Motor neuron (in vitro differentiated cells): ENCODE measurements around the gene TRAPPC2. TPM values are rescaled to one million over a fixed set of nuclear protein-coding genes. Genes with fewer than 3 reads are reported as not detected.

Source experiments
- ATAC-seq, 8 experiments: fragments of 200-7000 bp; cut with Tn5 transposase; replicated peaks in 6 of 8; 2 replicates each; pipeline ENCODE4 v1.8.0; 2021; ENCODE audit warnings: mild to moderate bottlenecking in 8 of 8, moderate library complexity in 8 of 8
- H3K27ac ChIP-seq, 2 donors: fragments of 250-450 bp; sonication (Bioruptor Pico); 2 replicates each; pipeline ENCODE4 v1.9.0; 2021; ENCODE audit warnings: antibody characterized with exemption in 2 of 2, mild to moderate bottlenecking in 2 of 2, moderate library complexity in 1 of 2
- H3K4me1 ChIP-seq, 2 donors: fragments of 250-450 bp; sonication (Bioruptor Pico); replicated peaks in 1 of 2; 2 replicates each; pipeline ENCODE4 v1.6.1; 2021; ENCODE audit warnings: antibody characterized with exemption in 2 of 2, mild to moderate bottlenecking in 2 of 2, moderate library complexity in 1 of 2
- H3K4me3 ChIP-seq, 5 donors: fragments of 250-450 bp; sonication (Bioruptor Pico); 2 replicates each; pipeline ENCODE4 v1.9.0; 2021; ENCODE audit warnings: antibody characterized with exemption in 5 of 5, mild to moderate bottlenecking in 5 of 5, moderate library complexity in 4 of 5
- WGBS, 10 experiments: fragments of 450-650 bp; shearing (Covaris generic); methylation state at CpG; one replicate each; pipeline ENCODE4 v1.0.0; 2022; 5-methylcytosine and 5-hydroxymethylcytosine counted together
- in situ Hi-C, 9 experiments: fragments of 400-800 bp; cut with MboI; loops; one replicate each; pipeline ENCODE4 v1.15.0; 2021; ENCODE audit warnings: low sequenced_read_pairs in 9 of 9, low pct_unique_long_range_greater_than_20kb in 2 of 9; ENCODE audit not compliant: unreplicated experiment in 9 of 9
- total RNA-seq, 8 experiments: library from RNA; unstranded; fragments of 300-600 nt; gene quantifications; 2 replicates each; pipeline versions ENCODE4 v1.2.3 to v1.2.4, GENCODE V29; 2022

TRAPPC2 gene
- 10 to 100 TPM; 10.9 to 66.5 (median 29.4) TPM for total RNA-seq

GRCh38 chrX:13734278-13735172 is at the start of gene TRAPPC2, which contains the start of gene OFD1:
Gene TRAPPC2 (minus strand): TSS chrX:13734620. CDS start chrX:13719963, 14,657 bp downstream.
Gene OFD1 (plus strand): TSS chrX:13734748. CDS start chrX:13735072, 324 bp downstream.
- H3K4me1 ChIP-seq: peaks cover 0 to 8% of the 10 kb centered on the region in 2 donors
- H3K4me3 ChIP-seq: peak within 1 kb of the TSS; percentile 78 to 92 (median 88)
- ATAC-seq: peak; percentile 94 to 99 (median 98)
- WGBS, 10 experiments: 0 to 10% (median 0%) methylated on average over 1 to 6 of the region's 75 CpGs; no CpG with 5 or more reads in 7 of the 10 experiments
- in situ Hi-C loops: loop anchor here in 1 of 9 experiments (25.0 kb wide), 1 partner anchor 303 kb away; the partner anchor contains the start of gene GEMIN8
- H3K27ac ChIP-seq: peak within 1 kb of the TSS; percentile 91 to 95

- Histone ChIP-seq H3K4me1 (peaks cover 0 to 2% of the 10 kb centered on the region in 2 donors), H3K4me3 (no peak overlapping the region), H3K27ac (no peak overlapping the region)
- no peak for ATAC-seq
- in situ Hi-C loops: no loop called here
- 85% methylated on average over 4 of the region's 7 CpGs; no CpG with 5 or more reads in 9 of the 10 experiments for WGBS, 10 experiments
Measured at GRCh38 chrX:13780868-13781427, 46.5 kb upstream of the TRAPPC2 start.

GRCh38 chrX:13778916-13779315 is 44.5 kb upstream of the TRAPPC2 start:
- in situ Hi-C loops: no loop called here
- peak in 4 of 8 experiments; percentile 26 to 67 (median 47) for ATAC-seq
- Histone ChIP-seq H3K4me1 (no peaks in the 10 kb centered on the region), H3K4me3 (no peak overlapping the region), H3K27ac (no peak overlapping the region)
- WGBS, 10 experiments: 0 to 82% (median 57%) methylated on average over 1 of the region's 2 CpGs; no CpG with 5 or more reads in 7 of the 10 experiments

DNA sequence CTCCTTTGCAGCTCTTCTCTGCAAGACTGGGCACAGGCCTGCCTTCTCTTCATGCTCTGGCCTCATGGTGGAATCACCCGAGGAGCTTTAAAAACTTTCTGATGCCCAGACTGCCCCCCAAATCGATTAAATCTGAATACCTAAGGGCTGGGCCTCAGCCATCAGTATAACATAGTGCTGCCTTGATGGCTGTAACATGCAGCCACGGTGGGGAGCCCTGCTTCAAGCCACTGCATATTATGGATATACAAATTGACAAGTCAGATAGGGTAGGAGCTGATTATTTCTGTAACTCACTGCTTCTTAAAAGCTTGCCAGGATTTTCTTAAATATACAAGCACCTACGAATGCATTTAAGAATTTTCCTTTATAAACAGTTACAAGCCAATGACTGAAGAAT is 42.0 kb upstream of the TRAPPC2 start:
- 20 to 83% (median 61%) methylated on average over 1 to 3 of the region's 4 CpGs; no CpG with 5 or more reads in 2 of the 10 experiments for WGBS, 10 experiments
- Histone ChIP-seq H3K27ac (no peak overlapping the region), H3K4me1 (no peaks in the 10 kb centered on the region), H3K4me3 (no peak overlapping the region)
- in situ Hi-C loops: no loop called here
- ATAC-seq: no peak

DNA sequence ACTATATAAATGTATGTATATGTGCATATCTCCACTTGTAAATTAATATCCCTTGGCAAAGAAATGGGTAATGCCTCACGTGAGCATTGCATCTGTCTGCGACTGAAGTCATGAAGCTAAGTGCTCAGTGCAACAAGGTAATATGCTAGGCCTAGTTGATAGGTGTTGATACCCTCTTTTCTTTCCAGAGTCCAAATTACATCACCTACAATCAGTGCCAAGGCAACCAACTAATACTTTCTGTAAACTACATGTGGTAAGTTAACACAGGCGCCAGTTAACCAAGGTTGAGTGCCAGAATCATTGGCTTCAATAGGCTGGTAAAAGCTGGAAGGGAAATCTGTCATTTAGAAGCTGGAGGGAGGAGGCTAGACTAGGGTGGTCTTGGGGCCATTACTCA is 41.4 kb upstream of the TRAPPC2 start:
- 50% methylated on average over 2 of the region's 3 CpGs; no CpG with 5 or more reads in 9 of the 10 experiments for WGBS, 10 experiments
- peak in 1 of 8 experiments; percentile 39 for ATAC-seq
- in situ Hi-C loops: no loop called here
- Histone ChIP-seq H3K4me1 (no peaks in the 10 kb centered on the region), H3K27ac (no peak overlapping the region), H3K4me3 (no peak overlapping the region)

GRCh38 chrX:13774696-13775095 is 40.3 kb upstream of the TRAPPC2 start:
- in situ Hi-C loops: loop anchor here in 2 of 9 experiments (25.0 kb wide), 1 partner anchor 263 kb away; the partner anchor contains the start of gene GEMIN8 (in 2 of the 2)

GRCh38 chrX:13770013-13770535 is 35.7 kb upstream of the TRAPPC2 start:
- Histone ChIP-seq H3K27ac (no peak overlapping the region), H3K4me3 (no peak overlapping the region), H3K4me1 (peaks cover 0 to 14% of the 10 kb centered on the region in 2 donors)
- in situ Hi-C loops: loop anchor here in 2 of 9 experiments (25.0 kb wide), 1 partner anchor 267 kb away; the partner anchor contains the start of gene GEMIN8 (in 2 of the 2)
- peak in 5 of 8 experiments; percentile 88 to 97 (median 92) for ATAC-seq
- 33 to 100% (median 83%) methylated on average over 1 to 3 of the region's 3 CpGs; no CpG with 5 or more reads in 3 of the 10 experiments for WGBS, 10 experiments

More at GRCh38 chrX:13774696-13775095, 40.3 kb upstream of the TRAPPC2 start:
- H3K4me3 ChIP-seq: no peak overlapping the region
- H3K27ac ChIP-seq: no peak overlapping the region
- WGBS, 10 experiments: 83 to 100% (median 88%) methylated on average over 1 of the region's 2 CpGs; no CpG with 5 or more reads in 7 of the 10 experiments
- ATAC-seq: no peak
- peaks cover 0 to 10% of the 10 kb centered on the region in 2 donors for H3K4me1 ChIP-seq

- peaks cover 9 to 21% of the 10 kb centered on the region in 2 donors for H3K4me1 ChIP-seq
- no peak overlapping the region for H3K27ac ChIP-seq
- H3K4me3 ChIP-seq: no peak overlapping the region
- 67 to 100% (median 100%) methylated on average over 1 to 4 of the region's 4 CpGs; no CpG with 5 or more reads in 1 of the 10 experiments for WGBS, 10 experiments
- ATAC-seq: no peak
- in situ Hi-C loops: loop anchor here in 2 of 9 experiments (25.0 kb wide), 1 partner anchor 268 kb away; the partner anchor contains the start of gene GEMIN8 (in 2 of the 2)
Measured at GRCh38 chrX:13768939-13769338, 34.5 kb upstream of the TRAPPC2 start.

- ATAC-seq: peak in 7 of 8 experiments; percentile 44 to 99 (median 95)
- WGBS, 10 experiments: 0 to 100% (median 30%) methylated on average over 1 to 3 of the region's 6 CpGs; no CpG with 5 or more reads in 5 of the 10 experiments
- H3K27ac ChIP-seq: peak overlapping the region in 1 of 2 donors; percentile 2
- H3K4me1 ChIP-seq: peaks cover 12 to 15% of the 10 kb centered on the region in 2 donors
- in situ Hi-C loops: loop anchor here in 2 of 9 experiments (25.0 kb wide), 1 partner anchor 273 kb away; the partner anchor contains the start of gene GEMIN8 (in 2 of the 2)
- H3K4me3 ChIP-seq: no peak overlapping the region
Measured at GRCh38 chrX:13764765-13765164, 30.3 kb upstream of the TRAPPC2 start.

GRCh38 chrX:13764281-13764680 is 29.9 kb upstream of the TRAPPC2 start:
- 10 to 100% (median 60%) methylated on average over 1 to 6 of the region's 7 CpGs; no CpG with 5 or more reads in 3 of the 10 experiments for WGBS, 10 experiments
- in situ Hi-C loops: loop anchor here in 2 of 9 experiments (25.0 kb wide), 1 partner anchor 273 kb away; the partner anchor contains the start of gene GEMIN8 (in 2 of the 2)
- peak overlapping the region in 1 of 2 donors; percentile 2 for H3K27ac ChIP-seq
- peak in 4 of 8 experiments; percentile 5 to 15 (median 10) for ATAC-seq
- peaks cover 9 to 15% of the 10 kb centered on the region in 2 donors for H3K4me1 ChIP-seq
- H3K4me3 ChIP-seq: no peak overlapping the region

DNA sequence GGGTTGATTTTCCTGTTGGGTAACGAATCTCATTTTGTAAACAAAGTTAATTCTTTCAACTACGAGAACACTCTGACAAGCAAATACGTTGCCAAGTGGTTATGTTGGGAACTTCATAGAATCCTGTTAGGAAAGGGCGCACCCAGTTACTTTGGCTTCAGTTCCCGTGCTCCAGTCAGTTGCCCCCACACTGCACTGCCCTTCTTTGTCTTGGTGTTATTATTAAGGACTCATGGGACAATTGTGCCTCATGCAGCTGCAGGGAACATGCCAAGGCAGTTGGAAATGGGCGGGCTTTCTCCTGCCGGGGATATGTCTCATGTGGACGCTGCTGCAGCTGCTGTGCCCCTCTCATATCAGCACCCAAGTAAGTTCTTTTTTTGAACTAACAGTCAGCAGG is 29.1 kb upstream of the TRAPPC2 start:
- Histone ChIP-seq H3K4me3 (no peak overlapping the region), H3K4me1 (peaks cover 9 to 15% of the 10 kb centered on the region in 2 donors), H3K27ac (no peak overlapping the region)
- peak in 5 of 8 experiments; percentile 38 to 79 (median 55) for ATAC-seq
- 29 to 86% (median 40%) methylated on average over 1 to 7 of the region's 8 CpGs; no CpG with 5 or more reads in 2 of the 10 experiments for WGBS, 10 experiments
- in situ Hi-C loops: loop anchor here in 2 of 9 experiments (25.0 kb wide), 1 partner anchor 274 kb away; the partner anchor contains the start of gene GEMIN8 (in 2 of the 2)
